GM12878 (cell line): Measurements from ENCODE around the gene OGA. TPM values are rescaled to one million over a fixed set of nuclear protein-coding genes. Genes with fewer than 3 reads are reported as not detected.

ENCODE experiments used
- ATAC-seq: fragments of 200-7000 bp; cut with Tn5 transposase; 3 replicates; pipeline ENCODE4 v1.9.1; 2020; ENCODE audit warnings: mild to moderate bottlenecking, moderate library complexity
- BruUV-seq: library from RNA; stranded (reverse); fragments of 400-500 nt; replicated peaks from 2 replicates; lab custom pipeline; 2021; lab: Mats Ljungman, UMichigan
- CTCF ChIA-PET: fragments of 300-600 bp; sonication (Branson Sonifier 250); formaldehyde crosslinking; extraction: SDS; loops from one replicate; lab custom pipeline; 2021; ENCODE audit warnings: inconsistent platforms; lab: Yijun Ruan, JAX
- POLR2A ChIA-PET: fragments of 350-600 bp; formaldehyde crosslinking; extraction: SDS; loops from one replicate; lab custom pipeline; 2021; ENCODE audit warnings: inconsistent platforms; lab: Charles Lee
- RAD21 ChIA-PET: fragments of 300-600 bp; sonication (Branson Sonifier 250); formaldehyde crosslinking; loops from one replicate; lab custom pipeline; 2023; ENCODE audit warnings: antibody characterized with exemption; ENCODE audit not compliant: unreplicated experiment; lab: Charles Lee
- SMC1A ChIA-PET: fragments of 300-600 bp; sonication (Branson Sonifier 250); formaldehyde crosslinking; loops from one replicate; lab custom pipeline; 2023; ENCODE audit not compliant: unreplicated experiment, uncharacterized antibody; lab: Charles Lee
- DNase-seq: peaks from one replicate; pipeline ENCODE4 v3.0.0-alpha.2; 2011; ENCODE audit warnings: low read depth, low spot score
- FAIRE-seq: peaks from 3 replicates; lab custom pipeline; 2011; peaks lifted over from hg19 to GRCh38; lab: Jason Lieb, UNC
- H2AFZ ChIP-seq: 2 replicates; pipeline ENCODE4 v1.6.0; 2011; ENCODE audit warnings: low read depth, low read length, control low read depth; ENCODE audit not compliant: control insufficient read depth
- H3K27ac ChIP-seq: 2 replicates; pipeline ENCODE4 v1.5.1; 2011; ENCODE audit warnings: control low read depth; ENCODE audit not compliant: control insufficient read depth, insufficient read depth
- H3K27me3 ChIP-seq, 2 experiments: replicated peaks in 1 of 2; 2 replicates each; pipeline versions ENCODE4 v1.6.0 to v1.6.1; 2011; ENCODE audit warnings: low read length in 1 of 2; ENCODE audit not compliant: control insufficient read depth in 2 of 2, insufficient read depth in 2 of 2
- H3K36me3 ChIP-seq, 2 experiments: 2 replicates each; pipeline ENCODE4 v1.5.1; 2011; ENCODE audit warnings: low read length in 1 of 2; ENCODE audit not compliant: control insufficient read depth in 2 of 2, insufficient read depth in 2 of 2
- H3K4me1 ChIP-seq: 2 replicates; pipeline ENCODE4 v1.6.1; 2011; ENCODE audit warnings: mild to moderate bottlenecking, low read length, moderate library complexity, mixed read lengths; ENCODE audit not compliant: control insufficient read depth, insufficient read depth
- H3K4me2 ChIP-seq: 2 replicates; pipeline ENCODE4 v1.6.0; 2011; ENCODE audit warnings: control low read depth; ENCODE audit not compliant: control insufficient read depth, insufficient read depth
- H3K4me3 ChIP-seq: fragments of 200-600 bp; sonication (generic); 2 replicates; pipeline ENCODE4 v1.5.1; 2016
- H3K79me2 ChIP-seq: 2 replicates; pipeline ENCODE4 v1.6.0; 2011; ENCODE audit warnings: low read length; ENCODE audit not compliant: control insufficient read depth, insufficient read depth
- H3K9ac ChIP-seq: 2 replicates; pipeline ENCODE4 v1.8.0; 2011; ENCODE audit warnings: low read length, control low read depth, mixed read lengths; ENCODE audit not compliant: control insufficient read depth, insufficient read depth
- H3K9me3 ChIP-seq: replicated peaks from 3 replicates; pipeline ENCODE4 v1.5.1; 2011; ENCODE audit warnings: mild to moderate bottlenecking, low read length; ENCODE audit not compliant: control insufficient read depth, insufficient read depth
- H4K20me1 ChIP-seq: 2 replicates; pipeline ENCODE4 v1.6.0; 2011; ENCODE audit not compliant: control insufficient read depth, insufficient read depth
- ATF3 ChIP-seq: IDR thresholded peaks from 2 replicates; pipeline ENCODE4 v1.6.1; 2011; ENCODE audit warnings: low read depth, mild to moderate bottlenecking, low read length, moderate library complexity, borderline replicate concordance; ENCODE audit errors: extremely low read depth
- CUX1 ChIP-seq: IDR thresholded peaks from 2 replicates; pipeline ENCODE4 v1.6.1; 2012; ENCODE audit warnings: improper control_type of control experiment, low read depth, low read length; ENCODE audit not compliant: insufficient replicate concordance
- KLF5 ChIP-seq: fragments of 450-650 bp; IDR thresholded peaks from 2 replicates; pipeline ENCODE4 v1.6.1; 2014; ENCODE audit warnings: mild to moderate bottlenecking; ENCODE audit not compliant: partially characterized antibody
- MAX ChIP-seq: IDR thresholded peaks from 2 replicates; pipeline ENCODE4 v1.6.1; 2012; ENCODE audit warnings: low read depth, low read length, improper control_type of control experiment
- ZNF217 ChIP-seq: fragments of 450-650 bp; IDR thresholded peaks from 2 replicates; pipeline ENCODE4 v1.6.1; 2017; ENCODE audit warnings: antibody characterized with exemption, mild to moderate bottlenecking
- WGBS: methylation state at CpG from one replicate; pipeline ENCODE4 v1.1.6; 2016; ENCODE audit warnings: low lambda C conversion rate; ENCODE audit not compliant: insufficient replicate concordance, insufficient coverage; ENCODE audit errors: missing lambda C conversion rate; 5-methylcytosine and 5-hydroxymethylcytosine counted together
- in situ Hi-C: fragments of 300-500 bp; cut with MboI; formaldehyde crosslinking; loops from 9 replicates; pipeline ENCODE4 v1.14.3; 2018; ENCODE audit warnings: mixed read lengths
- intact Hi-C: fragments of 100-400 bp; cut with micrococcal nuclease; formaldehyde crosslinking; loops from one replicate; pipeline ENCODE4 v1.14.2; 2022; ENCODE audit not compliant: unreplicated experiment
- polyA plus RNA-seq, 11 experiments: library from polyadenylated mRNA; depleted of rRNA in 4 of 11; unstranded in 6 of 11; stranded (reverse) in 5 of 11; fragments of >200 nt; fragmentation: Nextera tagmentation in 4 of 11; fragmentation: Illumina TruSeq in 1 of 11; extraction: Ambion mirVana in 4 of 11; extraction: Trizol in 1 of 11; gene quantifications; 1 replicate in 1 of 11; 2 replicates in 10 of 11; pipeline versions ENCODE4 v1.2.1 to v1.2.3, GENCODE V29; 2011 to 2016; ENCODE audit warnings: inconsistent platforms in 2 of 11, missing spikeins in 2 of 11, low read depth in 1 of 11
- total RNA-seq, 4 experiments: library from RNA; depleted of rRNA in 3 of 4; stranded (reverse); fragments of >200 nt in 3 of 4; fragmentation: Illumina TruSeq in 1 of 4; extraction: Trizol in 1 of 4; gene quantifications; 2 replicates each; pipeline versions ENCODE4 v1.2.1 to v1.2.3, GENCODE V29; 2013 to 2021

The OGA gene
- total and polyA plus RNA-seq, 10 of the 15 experiments (the other 5 are each of a cell fraction or from before 2014, with no cell fraction given), result 23.0 to 145 (median 85.2) TPM

GRCh38 chr10:101767966-101768790 is 50.1 kb downstream of the OGA start (continued):
- no peak for TF ChIP-seq CUX1
- TF ChIP-seq, all 136 proteins: peak for 0

GRCh38 chr10:101767600-101767945 is 50.7 kb downstream of the OGA start:
- ChIA-PET RAD21 (interaction anchor here (0.7 kb wide), 1 partner anchor 165 kb away, joined by 4 read pairs; no protein-coding TSS in a partner anchor), POLR2A (interaction anchor here (0.6 kb wide), 1 partner anchor 968 kb away, joined by 3 read pairs; no protein-coding TSS in a partner anchor), SMC1A (no interaction called here), CTCF (interaction anchor here (0.5 to 1.9 kb wide), 3 partner anchors 11 to 598 kb away, joined by 3 to 7 read pairs (median 4); no protein-coding TSS in a partner anchor)
- Histone ChIP-seq H3K27me3 (peaks cover 0 to 3% of the 10 kb centered on the region in 2 experiments; a peak in 3 of 4 replicates), H3K27ac (no peak overlapping the region), H3K79me2 (no peaks in the 10 kb centered on the region), H3K36me3 (no peaks in the 10 kb centered on the region), H4K20me1 (no peaks in the 10 kb centered on the region), H3K4me3 (no peak overlapping the region), H3K9me3 (no peaks in the 10 kb centered on the region), H2AFZ (no peak overlapping the region), H3K9ac (no peak overlapping the region), H3K4me1 (no peaks in the 10 kb centered on the region), H3K4me2 (no peak overlapping the region)
- in situ Hi-C loops, result no loop called here
- DNase-seq (no peak), ATAC-seq (peak; percentile 25; the same call in 2 of the 3 replicates), FAIRE-seq (no peak)
- 22% methylated on average over 6 of the region's 6 CpGs for WGBS
- intact Hi-C loops, result no loop called here
- BruUV-seq, result no TSS peak
- TF ChIP-seq ZNF217 (no peak), ATF3 (no peak), MAX (no peak), KLF5 (no peak)
